Globus pallidus (tissue), 1 donor: Measurements from ENCODE around the gene CACHD1.
"Not testable (repeated sequence)": the region's sequence is repeated elsewhere in the genome, so short reads cannot be mapped to it uniquely, and the experiment has no call there.

Source experiments
- DNase-seq: peaks from one replicate; pipeline ENCODE4 v3.0.0-alpha.2; 2015; ENCODE audit warnings: low spot score

Gene CACHD1

GRCh38 chr1:64594446-64594845 is 124.5 kb downstream of the CACHD1 start:
- DNase-seq = peak; percentile 35

GRCh38 chr1:64595871-64596515 is 126.1 kb downstream of the CACHD1 start:
- DNase-seq = no peak

GRCh38 chr1:64597113-64597512 is 127.2 kb downstream of the CACHD1 start:
- DNase-seq = no peak

GRCh38 chr1:64598100-64598571 is 128.2 kb downstream of the CACHD1 start:
- DNase-seq = no peak

GRCh38 chr1:64599242-64599641 is 129.3 kb downstream of the CACHD1 start:
- DNase-seq = no peak

- no peak for DNase-seq
Observed at GRCh38 chr1:64601207-64601606, 131.3 kb downstream of the CACHD1 start.

- DNase-seq = no peak
Observed at GRCh38 chr1:64608005-64608650, 138.2 kb downstream of the CACHD1 start.

GRCh38 chr1:64608651-64609048 is 138.7 kb downstream of the CACHD1 start:
- no peak for DNase-seq

- DNase-seq = not testable (repeated sequence)
Observed at GRCh38 chr1:64610950-64611349, 141.0 kb downstream of the CACHD1 start.

GRCh38 chr1:64616039-64616438 is 146.1 kb downstream of the CACHD1 start:
- DNase-seq = no peak

- no peak for DNase-seq
Observed at GRCh38 chr1:64623750-64624191, 153.8 kb downstream of the CACHD1 start.

- DNase-seq = no peak
Observed at GRCh38 chr1:64624218-64624713, 154.3 kb downstream of the CACHD1 start.

- DNase-seq = no peak
Observed at GRCh38 chr1:64624808-64625207, 154.9 kb downstream of the CACHD1 start.

- no peak for DNase-seq
Observed at GRCh38 chr1:64630611-64631010, 160.7 kb downstream of the CACHD1 start.

GRCh38 chr1:64631346-64632034 is 161.6 kb downstream of the CACHD1 start:
- peak; percentile 61 for DNase-seq

GRCh38 chr1:64632936-64633335 is 163.0 kb downstream of the CACHD1 start:
- DNase-seq = no peak

- no peak for DNase-seq
Observed at GRCh38 chr1:64645735-64646134, 175.8 kb downstream of the CACHD1 start.

- DNase-seq = no peak
Observed at GRCh38 chr1:64650411-64650810, 180.5 kb downstream of the CACHD1 start.

GRCh38 chr1:64651841-64652240 is 181.9 kb downstream of the CACHD1 start:
- DNase-seq = no peak

GRCh38 chr1:64653466-64653865 is 183.5 kb downstream of the CACHD1 start:
- no peak for DNase-seq

- DNase-seq = no peak
Observed at GRCh38 chr1:64654519-64655341, 184.8 kb downstream of the CACHD1 start.

GRCh38 chr1:64655861-64656260 is 185.9 kb downstream of the CACHD1 start:
- no peak for DNase-seq
